ENCODE data around the gene TMEM260. TPM values are rescaled to one million over a fixed set of nuclear protein-coding genes. Genes with fewer than 3 reads are reported as not detected.

The TMEM260 gene
- total RNA-seq, 1 experiment from 2014 or later = 20.0 TPM

GRCh38 chr14:56552615-56553014 is 27.0 kb upstream of the TMEM260 start:
- TF ChIP-seq CTCF (conservative IDR thresholded peaks at IDR 0.05) = peak; percentile 61
- no peaks in the 10 kb centered on the region for H3K4me1 ChIP-seq (ENCODE audit: insufficient read depth, low read length)
- Mint-ChIP-seq H3K27me3 (ENCODE audit: low read depth) (no peaks in the 10 kb centered on the region), H3K9me3 (no peaks in the 10 kb centered on the region), H3K36me3 (ENCODE audit: insufficient read depth in 1 of 3, low read depth in 3 of 3) (no peaks in the 10 kb centered on the region), H3K4me3 (no peak overlapping the region), H3K27ac (no peak overlapping the region), H3K4me1 (peaks cover 11 to 17% of the 10 kb centered on the region in 2 experiments)
- no peak overlapping the region for H2BK120ac ChIP-seq (ENCODE audit: low read depth, low read length, poor library complexity, severe bottlenecking)
- no peak overlapping the region for H3K23ac ChIP-seq (ENCODE audit: insufficient read length, low read depth, low read length)
- H3T11ph ChIP-seq (ENCODE audit: low read length) = no peak overlapping the region
- H3K9me3 ChIP-seq (ENCODE audit: control insufficient read depth, low read depth, low read length) = no peaks in the 10 kb centered on the region
- no peak overlapping the region for H2BK5ac ChIP-seq (ENCODE audit: insufficient read length, low read length)
- no peak overlapping the region for H4K91ac ChIP-seq (ENCODE audit: insufficient read length, low read depth, low read length)
- no peak overlapping the region for H2BK20ac ChIP-seq (ENCODE audit: low read depth, low read length, poor library complexity, severe bottlenecking)
- DNase-seq = peak; percentile 51
- no peaks in the 10 kb centered on the region for H3K79me1 ChIP-seq (ENCODE audit: insufficient read depth, low read depth, low read length, poor library complexity, severe bottlenecking)
- no peak overlapping the region for H4K5ac ChIP-seq (ENCODE audit: insufficient read length, low read depth, low read length)
- WGBS (ENCODE audit: extremely low coverage, insufficient read length, low lambda C conversion rate) = no CpG with 5 or more reads among the region's 4 CpGs
- H3K79me2 ChIP-seq (ENCODE audit: insufficient read depth, low read length) = no peaks in the 10 kb centered on the region
- no peak overlapping the region for H3K56ac ChIP-seq (ENCODE audit: insufficient read length, low read depth, low read length)
- H4K20me1 ChIP-seq (ENCODE audit: control insufficient read depth, insufficient read depth, insufficient read length) = no peaks in the 10 kb centered on the region
- no peak overlapping the region for H4K8ac ChIP-seq (replicated peaks; ENCODE audit: insufficient read length, low read depth, low read length)
- H3K4me2 ChIP-seq (ENCODE audit: insufficient read depth, insufficient read length, low read length) = no peak overlapping the region
- no peak overlapping the region for H2AK5ac ChIP-seq (ENCODE audit: insufficient read length, low read length)
- no peak overlapping the region for H2AFZ ChIP-seq (ENCODE audit: low read length)
- H3K23me2 ChIP-seq (ENCODE audit: insufficient read length, low read depth, low read length, poor library complexity, severe bottlenecking) = no peaks in the 10 kb centered on the region
- H2BK12ac ChIP-seq (ENCODE audit: insufficient read length, low read depth, low read length) = no peak overlapping the region
- no peak overlapping the region for H3K9ac ChIP-seq (ENCODE audit: extremely low read depth, insufficient read length, low read length)
- no peak overlapping the region for H3K18ac ChIP-seq (ENCODE audit: insufficient read length, low read depth, low read length)
- H2BK15ac ChIP-seq (ENCODE audit: low read depth, low read length) = no peak overlapping the region
- H3K14ac ChIP-seq (ENCODE audit: insufficient read depth, low read length) = no peak overlapping the region
- no peaks in the 10 kb centered on the region for H3K27me3 ChIP-seq (ENCODE audit: insufficient read depth, low read length)
- H3K4ac ChIP-seq (ENCODE audit: low read depth, low read length) = no peak overlapping the region
- H3K27ac ChIP-seq (ENCODE audit: insufficient read length, low read depth, low read length) = no peak overlapping the region

All from H9 (cell line).